IMR-90 (cell line): ENCODE data around the gene RNF223. TPM values are rescaled to one million over a fixed set of nuclear protein-coding genes. Genes with fewer than 3 reads are reported as not detected.

Experiments used
- ATAC-seq: fragments of 200-7000 bp; cut with Tn5 transposase; 2 replicates; pipeline ENCODE4 v1.9.1; 2020; ENCODE audit warnings: low read depth, mild to moderate bottlenecking, moderate library complexity
- BruUV-seq: library from RNA; stranded (reverse); fragments of 400-500 nt; replicated peaks from 2 replicates; lab custom pipeline; 2021; lab: Mats Ljungman, UMichigan
- CTCF ChIA-PET: fragments of 300-600 bp; formaldehyde crosslinking; extraction: SDS; loops from one replicate; lab custom pipeline; 2021; ENCODE audit warnings: antibody characterized with exemption; lab: Yijun Ruan, JAX
- POLR2A ChIA-PET: fragments of 300-600 bp; sonication (Branson Sonifier 250); formaldehyde crosslinking; loops from one replicate; lab custom pipeline; 2022; ENCODE audit warnings: antibody characterized with exemption; ENCODE audit not compliant: unreplicated experiment; lab: Charles Lee
- DNase-seq: peaks from one replicate; pipeline ENCODE4 v3.0.0; 2013
- H2AFZ ChIP-seq: replicated peaks from 2 replicates; pipeline ENCODE3; 2013; ENCODE audit warnings: low read length, mild to moderate bottlenecking; ENCODE audit not compliant: poor library complexity
- H2AK5ac ChIP-seq: 2 replicates; pipeline ENCODE4 v1.6.1; 2013; ENCODE audit warnings: low read depth, low read length, inconsistent platforms
- H2AK9ac ChIP-seq: replicated peaks from 2 replicates; pipeline ENCODE3; 2013; ENCODE audit warnings: mild to moderate bottlenecking, low read depth, low read length, moderate library complexity; ENCODE audit not compliant: poor library complexity
- H2BK120ac ChIP-seq: 2 replicates; pipeline ENCODE4 v1.6.1; 2013; ENCODE audit warnings: low read depth, low read length, inconsistent platforms
- H2BK15ac ChIP-seq: 3 replicates; pipeline ENCODE4 v1.6.1; 2013; ENCODE audit warnings: low read depth, low read length, inconsistent platforms
- H2BK20ac ChIP-seq: 2 replicates; pipeline ENCODE4 v1.6.1; 2013; ENCODE audit warnings: low read depth, mild to moderate bottlenecking, inconsistent platforms, low read length, moderate library complexity
- H2BK5ac ChIP-seq: 2 replicates; pipeline ENCODE4 v1.6.1; 2013; ENCODE audit warnings: mild to moderate bottlenecking, low read depth, low read length, inconsistent platforms; ENCODE audit not compliant: poor library complexity, severe bottlenecking
- H3K14ac ChIP-seq: replicated peaks from 2 replicates; pipeline ENCODE4 v1.6.1; 2013; ENCODE audit warnings: low read depth, low read length, inconsistent platforms
- H3K18ac ChIP-seq: 2 replicates; pipeline ENCODE4 v1.6.1; 2013; ENCODE audit warnings: low read depth, low read length, control low read depth
- H3K23ac ChIP-seq: 2 replicates; pipeline ENCODE4 v1.6.1; 2013; ENCODE audit warnings: low read depth, low read length, inconsistent platforms
- H3K27ac ChIP-seq: 2 replicates; pipeline ENCODE4 v1.5.1; 2013; ENCODE audit warnings: mild to moderate bottlenecking, control low read depth, low read length; ENCODE audit not compliant: insufficient read depth
- H3K27me3 ChIP-seq: 2 replicates; pipeline ENCODE4 v1.6.1; 2013; ENCODE audit warnings: low read length; ENCODE audit not compliant: control insufficient read depth, insufficient read depth
- H3K36me3 ChIP-seq: 2 replicates; pipeline ENCODE4 v1.6.1; 2013; ENCODE audit warnings: low read length, mixed read lengths; ENCODE audit not compliant: control insufficient read depth, insufficient read depth
- H3K4ac ChIP-seq: 2 replicates; pipeline ENCODE4 v1.6.1; 2013; ENCODE audit warnings: low read depth, low read length, inconsistent platforms
- H3K4me1 ChIP-seq: 2 replicates; pipeline ENCODE4 v1.6.1; 2013; ENCODE audit warnings: low read length, mixed read lengths; ENCODE audit not compliant: control insufficient read depth, insufficient read depth
- H3K4me2 ChIP-seq: 2 replicates; pipeline ENCODE4 v1.6.1; 2013; ENCODE audit warnings: low read depth, mild to moderate bottlenecking, control low read depth, low read length, moderate library complexity
- H3K4me3 ChIP-seq: 2 replicates; pipeline ENCODE4 v1.5.1; 2013; ENCODE audit warnings: low read depth, mild to moderate bottlenecking, control low read depth, low read length, moderate library complexity; ENCODE audit not compliant: insufficient read depth
- H3K56ac ChIP-seq: 2 replicates; pipeline ENCODE4 v1.6.1; 2013; ENCODE audit warnings: low read length, inconsistent platforms; ENCODE audit not compliant: insufficient read depth; ENCODE audit errors: extremely low read depth
- H3K79me1 ChIP-seq, 2 experiments: 2 replicates each; pipeline ENCODE4 v1.6.1; 2013; ENCODE audit warnings: low read length in 2 of 2, inconsistent platforms in 1 of 2, low read depth in 1 of 2
- H3K9ac ChIP-seq: 2 replicates; pipeline ENCODE4 v1.6.1; 2013; ENCODE audit warnings: low read depth, low read length, control low read depth
- H3K9me1 ChIP-seq: 2 replicates; pipeline ENCODE4 v1.6.1; 2013; ENCODE audit warnings: low read length, inconsistent platforms; ENCODE audit not compliant: insufficient read depth
- H3K9me3 ChIP-seq: 2 replicates; pipeline ENCODE4 v1.6.1; 2013; ENCODE audit warnings: low read length; ENCODE audit not compliant: control insufficient read depth, insufficient read depth
- H4K20me1 ChIP-seq: 2 replicates; pipeline ENCODE4 v1.6.1; 2013; ENCODE audit warnings: low read length, inconsistent platforms; ENCODE audit not compliant: insufficient read depth
- H4K5ac ChIP-seq: 2 replicates; pipeline ENCODE4 v1.6.1; 2013; ENCODE audit warnings: mild to moderate bottlenecking, low read depth, low read length, control low read depth
- H4K8ac ChIP-seq, 2 experiments: 2 replicates each; pipeline ENCODE4 v1.6.1; 2013; ENCODE audit warnings: low read depth in 2 of 2, low read length in 2 of 2, control low read depth in 1 of 2, inconsistent platforms in 1 of 2
- H4K91ac ChIP-seq: 2 replicates; pipeline ENCODE4 v1.6.1; 2013; ENCODE audit warnings: low read depth, low read length, inconsistent platforms; ENCODE audit not compliant: insufficient read depth
- BHLHE40 ChIP-seq: fragments of 150-350 bp; IDR thresholded peaks from 2 replicates; pipeline ENCODE4 v1.6.1; 2016; ENCODE audit warnings: mild to moderate bottlenecking, low read depth, low read length
- NFE2L2 ChIP-seq: fragments of 150-350 bp; IDR thresholded peaks from 2 replicates; pipeline ENCODE4 v1.6.1; 2016; ENCODE audit warnings: low read depth, mild to moderate bottlenecking, low read length
- RFX5 ChIP-seq: IDR thresholded peaks from 2 replicates; pipeline ENCODE4 v1.8.0; 2012; ENCODE audit warnings: low read depth, mild to moderate bottlenecking, low read length, moderate library complexity
- WGBS, 2 experiments: methylation state at CpG; one replicate each; pipeline versions ENCODE4 v1.1.5 to v1.1.7; 2013; ENCODE audit warnings: missing lambda C conversion rate in 2 of 2; ENCODE audit not compliant: insufficient read length in 1 of 2; ENCODE audit errors: extremely low coverage in 2 of 2; 5-methylcytosine and 5-hydroxymethylcytosine counted together
- dilution Hi-C: fragments of 300-500 bp; cut with HindIII; formaldehyde crosslinking; loops from one replicate; pipeline ENCODE4 v1.14.3; 2018; ENCODE audit warnings: low sequenced_read_pairs; ENCODE audit not compliant: unreplicated experiment
- in situ Hi-C: fragments of 300-500 bp; cut with MboI; formaldehyde crosslinking; loops from 3 replicates; pipeline ENCODE4 v1.14.3; 2019; ENCODE audit warnings: low sequenced_read_pairs, inconsistent platforms, mixed read lengths
- intact Hi-C: fragments of 100-400 bp; cut with micrococcal nuclease; formaldehyde crosslinking; loops from 2 replicates; pipeline ENCODE4 v1.10.0; 2022
- polyA plus RNA-seq, 3 experiments: library from polyadenylated mRNA; depleted of rRNA; stranded (reverse); fragments of >200 nt; gene quantifications; 2 replicates each; pipeline ENCODE4 v1.2.3, GENCODE V29; 2012; ENCODE audit warnings: low replicate concordance in 1 of 3
- total RNA-seq: library from RNA; depleted of rRNA; stranded (reverse); fragments of >200 nt; gene quantifications from 2 replicates; pipeline ENCODE4 v1.2.3, GENCODE V29; 2012
- TF ChIP-seq, protein P1 (sequence below): fragments of 150-350 bp; IDR thresholded peaks from 2 replicates; pipeline ENCODE4 v1.6.1; 2017; ENCODE audit warnings: mild to moderate bottlenecking, antibody characterized with exemption, low read length, low read depth

Gene RNF223
- total and polyA plus RNA-seq, 2 of the 4 experiments (the other 2 are of a cell fraction) = not detected

GRCh38 chr1:1080122-1080757 lies 6.1 kb upstream of the RNF223 start:
- no peak overlapping the region for H2BK15ac ChIP-seq
- H4K20me1 ChIP-seq = peaks cover 3% of the 10 kb centered on the region
- ATAC-seq (peak; percentile 59), DNase-seq (peak; percentile 33)
- no peak overlapping the region for H2BK5ac ChIP-seq
- no peaks in the 10 kb centered on the region for H3K79me1 ChIP-seq
- no TSS peak for BruUV-seq
- peak overlapping the region; percentile 4; the same call in 1 of the 2 replicates for H3K9ac ChIP-seq
- ChIA-PET POLR2A (no interaction called here), CTCF (no interaction called here)
- no peak overlapping the region for H3K56ac ChIP-seq
- TF ChIP-seq, protein P1, sequence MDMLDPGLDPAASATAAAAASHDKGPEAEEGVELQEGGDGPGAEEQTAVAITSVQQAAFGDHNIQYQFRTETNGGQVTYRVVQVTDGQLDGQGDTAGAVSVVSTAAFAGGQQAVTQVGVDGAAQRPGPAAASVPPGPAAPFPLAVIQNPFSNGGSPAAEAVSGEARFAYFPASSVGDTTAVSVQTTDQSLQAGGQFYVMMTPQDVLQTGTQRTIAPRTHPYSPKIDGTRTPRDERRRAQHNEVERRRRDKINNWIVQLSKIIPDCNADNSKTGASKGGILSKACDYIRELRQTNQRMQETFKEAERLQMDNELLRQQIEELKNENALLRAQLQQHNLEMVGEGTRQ = peak; percentile 93
- TF ChIP-seq NFE2L2 (no peak), RFX5 (no peak), BHLHE40 (no peak)
- WGBS, 2 experiments = 9% methylated on average over 6 of the region's 23 CpGs; no CpG with 5 or more reads in 1 of the 2 experiments
- dilution Hi-C loops = no loop called here
- no peaks in the 10 kb centered on the region for H3K9me1 ChIP-seq
- no peak overlapping the region for H4K91ac ChIP-seq
- no peak overlapping the region for H3K14ac ChIP-seq
- H3K4me1 ChIP-seq = peaks cover 11% of the 10 kb centered on the region
- no peak overlapping the region for H4K5ac ChIP-seq
- H2BK120ac ChIP-seq = no peak overlapping the region
- H2AK9ac ChIP-seq = peak overlapping the region; percentile 90
- no peak overlapping the region; the same call in 1 of the 2 replicates for H3K4ac ChIP-seq
- H3K23ac ChIP-seq = no peak overlapping the region
- no peak overlapping the region for H3K4me3 ChIP-seq
- no peak overlapping the region for H3K18ac ChIP-seq
- no peak overlapping the region for H3K27ac ChIP-seq
- H2BK20ac ChIP-seq = no peak overlapping the region
- in situ Hi-C loops = no loop called here
- no peaks in the 10 kb centered on the region for H3K9me3 ChIP-seq
- H3K4me2 ChIP-seq = peak overlapping the region; percentile 69; the same call in 1 of the 2 replicates
- peak overlapping the region; percentile 77 for H2AFZ ChIP-seq
- peak overlapping the region in 1 of 2 experiments; percentile 32; a peak in 1 of 4 replicates for H4K8ac ChIP-seq
- no peak overlapping the region; the same call in 1 of the 2 replicates for H2AK5ac ChIP-seq
- intact Hi-C loops = loop anchor here (1.0 kb wide), 1 partner anchor 23 kb away; no protein-coding TSS in a partner anchor
- H3K36me3 ChIP-seq = peaks cover 2% of the 10 kb centered on the region
- H3K27me3 ChIP-seq = no peaks in the 10 kb centered on the region; the same call in 1 of the 2 replicates
